CD14-positive monocyte (primary cell): ENCODE measurements around the gene CHRNB4. TPM values are rescaled to one million over a fixed set of nuclear protein-coding genes. Genes with fewer than 3 reads are reported as not detected.

Experiments
- DNase-seq, 3 donors: peaks; one replicate each; pipeline ENCODE4 v3.0.0-alpha.2; 2011 to 2022
- H2AFZ ChIP-seq: 2 replicates; pipeline ENCODE4 v1.6.0; 2012; ENCODE audit warnings: mild to moderate bottlenecking, low read depth, low read length, inconsistent platforms; ENCODE audit not compliant: insufficient read depth, poor library complexity, severe bottlenecking
- H3K27ac ChIP-seq, 2 donors: 1 replicate in 1 of 2; 2 replicates in 1 of 2; pipeline ENCODE4 v1.5.1; 2012 to 2013; ENCODE audit warnings: low read length in 2 of 2, control low read depth in 1 of 2, inconsistent platforms in 1 of 2, low read depth in 1 of 2, mild to moderate bottlenecking in 1 of 2
- H3K27me3 ChIP-seq, 2 donors: one replicate each; pipeline versions ENCODE4 v1.6.0 to v1.6.1; 2011 to 2013; ENCODE audit warnings: low read length in 2 of 2; ENCODE audit not compliant: control insufficient read depth in 2 of 2, insufficient read depth in 2 of 2
- H3K36me3 ChIP-seq, 2 donors: replicated peaks in 1 of 2; 1 replicate in 1 of 2; 2 replicates in 1 of 2; pipeline versions ENCODE4 v1.5.1 to v1.6.1; 2012 to 2013; ENCODE audit warnings: low read length in 2 of 2, control low read depth in 1 of 2, inconsistent platforms in 1 of 2, mild to moderate bottlenecking in 1 of 2; ENCODE audit not compliant: insufficient read depth in 2 of 2, control insufficient read depth in 1 of 2
- H3K4me1 ChIP-seq, 2 donors: 1 replicate in 1 of 2; 2 replicates in 1 of 2; pipeline versions ENCODE4 v1.5.1 to v1.6.1; 2012 to 2013; ENCODE audit warnings: low read length in 2 of 2, control low read depth in 1 of 2, inconsistent platforms in 1 of 2, mild to moderate bottlenecking in 1 of 2, moderate library complexity in 1 of 2; ENCODE audit not compliant: insufficient read depth in 2 of 2, control insufficient read depth in 1 of 2
- H3K4me2 ChIP-seq: replicated peaks from 2 replicates; pipeline ENCODE3; 2012; ENCODE audit warnings: low read length, moderate library complexity, mild to moderate bottlenecking; ENCODE audit not compliant: poor library complexity, severe bottlenecking; ENCODE audit errors: extremely low read depth
- H3K4me3 ChIP-seq, 3 experiments: fragments of 200-600 bp in 1 of 3; sonication (generic) in 1 of 3; replicated peaks in 1 of 3; 1 replicate in 2 of 3; 2 replicates in 1 of 3; pipeline ENCODE4 v1.5.1; 2011 to 2013; ENCODE audit warnings: low read length in 3 of 3, mild to moderate bottlenecking in 3 of 3, control low read depth in 2 of 3, low read depth in 2 of 3, inconsistent platforms in 1 of 3, moderate library complexity in 1 of 3
- H3K79me2 ChIP-seq: 2 replicates; pipeline ENCODE4 v1.6.0; 2012; ENCODE audit warnings: mild to moderate bottlenecking, control low read depth, inconsistent platforms, low read length, moderate library complexity; ENCODE audit not compliant: insufficient read depth
- H3K9ac ChIP-seq: 2 replicates; pipeline ENCODE4 v1.6.0; 2017; ENCODE audit warnings: low read length, mild to moderate bottlenecking; ENCODE audit not compliant: insufficient read depth, poor library complexity, severe bottlenecking
- H3K9me3 ChIP-seq, 2 donors: replicated peaks in 1 of 2; 1 replicate in 1 of 2; 2 replicates in 1 of 2; pipeline versions ENCODE4 v1.5.1 to v1.6.1; 2012 to 2013; ENCODE audit warnings: low read length in 2 of 2, control low read depth in 1 of 2; ENCODE audit not compliant: control insufficient read depth in 1 of 2, insufficient read depth in 1 of 2
- H4K20me1 ChIP-seq: 2 replicates; pipeline ENCODE4 v1.6.0; 2012; ENCODE audit warnings: mild to moderate bottlenecking, low read length, control low read depth, moderate library complexity; ENCODE audit not compliant: insufficient read depth
- H3K27ac Mint-ChIP-seq, 7 donors: one replicate each; pipeline ENCODE4 v1.8.0; 2020; ENCODE audit warnings: mild to moderate bottlenecking in 7 of 7, mixed read lengths in 7 of 7, moderate library complexity in 6 of 7, inconsistent platforms in 2 of 7
- H3K27me3 Mint-ChIP-seq, 3 donors: one replicate each; pipeline ENCODE4 v1.8.0; 2021 to 2022; ENCODE audit warnings: low read depth in 3 of 3, mild to moderate bottlenecking in 3 of 3, mixed read lengths in 3 of 3, moderate library complexity in 3 of 3, inconsistent platforms in 1 of 3
- H3K36me3 Mint-ChIP-seq, 2 donors: one replicate each; pipeline ENCODE4 v1.8.0; 2020; ENCODE audit warnings: mixed read lengths in 2 of 2, inconsistent platforms in 1 of 2, mild to moderate bottlenecking in 1 of 2
- H3K4me1 Mint-ChIP-seq: one replicate; pipeline ENCODE4 v1.8.0; 2020; ENCODE audit warnings: mild to moderate bottlenecking, mixed read lengths
- H3K4me3 Mint-ChIP-seq, 2 donors: one replicate each; pipeline ENCODE4 v1.8.0; 2020; ENCODE audit warnings: mild to moderate bottlenecking in 2 of 2, mixed read lengths in 2 of 2, moderate library complexity in 1 of 2
- H3K9me3 Mint-ChIP-seq, 7 donors: one replicate each; pipeline ENCODE4 v1.8.0; 2020 to 2022; ENCODE audit warnings: mixed read lengths in 7 of 7, mild to moderate bottlenecking in 6 of 7, moderate library complexity in 6 of 7, inconsistent platforms in 2 of 7
- WGBS: methylation state at CpG from one replicate; pipeline ENCODE4 v1.1.5; 2013; ENCODE audit warnings: missing lambda C conversion rate; ENCODE audit not compliant: insufficient coverage; 5-methylcytosine and 5-hydroxymethylcytosine counted together
- intact Hi-C, 2 donors: fragments of 100-400 bp; cut with micrococcal nuclease; formaldehyde crosslinking; loops; one replicate each; pipeline versions ENCODE4 v1.15.0 to v1.15.1; 2023
- polyA plus RNA-seq, 3 donors: library from polyadenylated mRNA; depleted of rRNA in 1 of 3; unstranded in 2 of 3; stranded (reverse) in 1 of 3; fragments of 300-500 nt in 2 of 3; fragments of >200 nt in 1 of 3; fragmentation: Illumina TruSeq in 2 of 3; gene quantifications; 1 replicate in 2 of 3; 2 replicates in 1 of 3; pipeline ENCODE4 v1.2.3, GENCODE V29; 2012 to 2021
- TF ChIP-seq, protein P1 (sequence below): fragments of 200-600 bp; IDR thresholded peaks from one replicate; pipeline ENCODE4 v1.8.0; 2022; ENCODE audit warnings: antibody characterized with exemption, mild to moderate bottlenecking

The CHRNB4 gene
- polyA plus RNA-seq, 3 donors: not detected

DNA sequence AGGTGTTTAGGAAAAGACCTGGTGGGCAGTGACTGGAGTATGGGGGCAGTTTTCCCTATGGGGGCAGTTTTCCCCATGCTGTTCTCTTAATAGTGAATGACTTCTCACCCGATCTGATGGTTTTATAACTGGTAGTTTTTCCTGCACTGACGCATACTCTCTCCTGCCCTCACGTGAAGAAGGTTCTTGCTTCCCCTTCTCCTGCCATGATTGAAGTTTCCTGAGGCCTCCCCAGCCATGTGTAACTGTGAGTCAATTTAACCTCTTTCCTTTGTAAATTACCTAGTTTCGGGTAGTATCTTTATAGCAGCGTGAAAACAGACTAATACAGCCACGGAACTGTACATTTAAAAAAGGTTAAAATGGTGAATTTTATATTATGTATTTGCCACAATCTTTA, 25.0 kb upstream of the CHRNB4 start:
- H2AFZ ChIP-seq: no peak overlapping the region
- no CpG with 5 or more reads among the region's 6 CpGs for WGBS
- H3K4me1 ChIP-seq: no peaks in the 10 kb centered on the region
- DNase-seq: no peak
- Mint-ChIP-seq H3K9me3 (no peaks in the 10 kb centered on the region), H3K27ac (no peak overlapping the region), H3K4me3 (no peak overlapping the region), H3K36me3 (no peaks in the 10 kb centered on the region), H3K27me3 (peaks cover 0 to 6% (median 4%) of the 10 kb centered on the region in 3 donors), H3K4me1 (peaks cover 2% of the 10 kb centered on the region)
- TF ChIP-seq, protein P1, sequence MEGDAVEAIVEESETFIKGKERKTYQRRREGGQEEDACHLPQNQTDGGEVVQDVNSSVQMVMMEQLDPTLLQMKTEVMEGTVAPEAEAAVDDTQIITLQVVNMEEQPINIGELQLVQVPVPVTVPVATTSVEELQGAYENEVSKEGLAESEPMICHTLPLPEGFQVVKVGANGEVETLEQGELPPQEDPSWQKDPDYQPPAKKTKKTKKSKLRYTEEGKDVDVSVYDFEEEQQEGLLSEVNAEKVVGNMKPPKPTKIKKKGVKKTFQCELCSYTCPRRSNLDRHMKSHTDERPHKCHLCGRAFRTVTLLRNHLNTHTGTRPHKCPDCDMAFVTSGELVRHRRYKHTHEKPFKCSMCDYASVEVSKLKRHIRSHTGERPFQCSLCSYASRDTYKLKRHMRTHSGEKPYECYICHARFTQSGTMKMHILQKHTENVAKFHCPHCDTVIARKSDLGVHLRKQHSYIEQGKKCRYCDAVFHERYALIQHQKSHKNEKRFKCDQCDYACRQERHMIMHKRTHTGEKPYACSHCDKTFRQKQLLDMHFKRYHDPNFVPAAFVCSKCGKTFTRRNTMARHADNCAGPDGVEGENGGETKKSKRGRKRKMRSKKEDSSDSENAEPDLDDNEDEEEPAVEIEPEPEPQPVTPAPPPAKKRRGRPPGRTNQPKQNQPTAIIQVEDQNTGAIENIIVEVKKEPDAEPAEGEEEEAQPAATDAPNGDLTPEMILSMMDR: no peak
- no peak overlapping the region for H3K27ac ChIP-seq
- no peaks in the 10 kb centered on the region for H4K20me1 ChIP-seq
- no peaks in the 10 kb centered on the region for H3K79me2 ChIP-seq
- H3K27me3 ChIP-seq: no peaks in the 10 kb centered on the region
- H3K4me2 ChIP-seq: no peak overlapping the region
- H3K9me3 ChIP-seq: no peaks in the 10 kb centered on the region
- H3K36me3 ChIP-seq: no peaks in the 10 kb centered on the region
- H3K9ac ChIP-seq: no peak overlapping the region
- intact Hi-C loops: no loop called here
- H3K4me3 ChIP-seq: no peak overlapping the region

GRCh38 chr15:78663703-78664102, 22.7 kb upstream of the CHRNB4 start:
- no peak overlapping the region for H3K9ac ChIP-seq
- peaks cover 0 to 7% (median 2%) of the 10 kb centered on the region in 3 donors for H3K27me3 Mint-ChIP-seq
- no peaks in the 10 kb centered on the region for H3K9me3 Mint-ChIP-seq
- no peaks in the 10 kb centered on the region for H4K20me1 ChIP-seq
- H3K27ac Mint-ChIP-seq: no peak overlapping the region
- H3K79me2 ChIP-seq: no peaks in the 10 kb centered on the region
- H3K4me1 Mint-ChIP-seq: peaks cover 2% of the 10 kb centered on the region
- no peak overlapping the region for H3K4me3 ChIP-seq
- H2AFZ ChIP-seq: no peak overlapping the region
- intact Hi-C loops: no loop called here
- no CpG with 5 or more reads among the region's 1 CpG for WGBS
- DNase-seq: no peak
- no peak overlapping the region for H3K4me3 Mint-ChIP-seq
- H3K27ac ChIP-seq: no peak overlapping the region
- H3K36me3 ChIP-seq: no peaks in the 10 kb centered on the region
- TF ChIP-seq, protein P1: no peak
- H3K4me1 ChIP-seq: no peaks in the 10 kb centered on the region
- no peaks in the 10 kb centered on the region for H3K36me3 Mint-ChIP-seq
- no peaks in the 10 kb centered on the region for H3K27me3 ChIP-seq
- no peaks in the 10 kb centered on the region for H3K9me3 ChIP-seq
- H3K4me2 ChIP-seq: no peak overlapping the region
